Stimulated activated CD8-positive, alpha-beta memory T cell treated with anti-CD3 and anti-CD28 coated beads, Interleukin-12 subunit alpha, Interleukin-12 subunit beta, amount 100 ng/mL, for 24 hours (primary cell): Measurements from ENCODE around the gene CPLX3.
"Not testable (repeated sequence)": the region's sequence is repeated elsewhere in the genome, so short reads cannot be mapped to it uniquely, and the experiment has no call there.

Experiments
- DNase-seq: peaks from one replicate; pipeline ENCODE4 v3.0.0-alpha.2; 2020; ENCODE audit errors: extremely low read depth

The CPLX3 gene

DNA sequence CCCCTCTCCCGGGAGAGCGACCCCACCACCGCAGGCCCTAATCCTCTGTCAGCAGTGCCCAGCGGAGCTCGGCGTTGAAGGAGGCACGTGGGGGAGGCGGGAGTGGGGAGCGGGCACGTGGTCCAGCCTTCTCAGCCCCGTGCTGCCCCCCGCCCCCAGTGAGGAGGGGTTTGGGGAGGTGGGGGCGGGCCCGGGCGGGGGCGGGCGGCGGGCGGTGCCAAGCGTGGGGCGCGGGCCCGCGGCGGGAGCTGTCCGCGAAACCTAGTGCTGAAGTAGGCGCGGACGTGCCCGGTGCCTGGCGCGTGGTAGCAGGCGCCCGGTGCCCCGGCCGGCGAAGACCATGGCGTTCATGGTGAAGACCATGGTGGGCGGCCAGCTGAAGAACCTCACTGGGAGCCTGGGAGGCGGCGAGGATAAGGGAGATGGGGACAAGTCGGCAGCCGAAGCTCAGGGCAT is at the start of gene CPLX3:
Gene CPLX3 (plus strand): TSS at position 264 of the 456 bp plus-strand sequence. CDS start 77 bp downstream, at position 341.
- DNase-seq, result no peak

GRCh38 chr15:74776821-74777768 is 49.3 kb upstream of the CPLX3 start:
- no peak for DNase-seq

- no peak for DNase-seq
These were observed 48.4 kb upstream of the CPLX3 start for GRCh38 chr15:74777769-74778598.

- DNase-seq, result no peak
These were observed 47.8 kb upstream of the CPLX3 start for GRCh38 chr15:74778599-74778970.

DNA sequence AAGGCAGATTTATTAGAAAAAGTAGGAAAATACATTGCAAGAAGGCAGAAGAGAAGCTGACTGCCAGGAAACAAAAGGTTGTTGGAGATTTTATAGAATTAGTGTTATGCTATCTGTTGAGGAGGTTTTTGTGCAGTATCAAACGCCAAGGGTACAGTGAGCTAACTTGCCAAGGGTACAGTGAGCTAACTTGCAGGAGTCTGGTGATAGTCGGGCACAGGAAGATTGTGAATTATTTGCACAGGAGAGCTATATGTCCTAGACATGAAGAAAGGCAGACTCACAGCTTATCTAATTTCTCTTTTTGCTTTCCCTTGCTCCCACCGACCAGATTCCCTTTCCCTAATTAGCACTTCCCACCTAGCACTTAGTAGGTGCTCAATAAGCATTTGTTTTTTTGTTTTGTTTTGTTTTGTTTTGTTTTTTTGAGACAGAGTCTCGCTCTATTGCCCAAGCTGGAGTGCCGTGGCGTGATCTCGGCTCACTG is 47.2 kb upstream of the CPLX3 start:
- DNase-seq, result no peak

- DNase-seq, result no peak
These were observed 45.6 kb upstream of the CPLX3 start for GRCh38 chr15:74780523-74781430.

DNA sequence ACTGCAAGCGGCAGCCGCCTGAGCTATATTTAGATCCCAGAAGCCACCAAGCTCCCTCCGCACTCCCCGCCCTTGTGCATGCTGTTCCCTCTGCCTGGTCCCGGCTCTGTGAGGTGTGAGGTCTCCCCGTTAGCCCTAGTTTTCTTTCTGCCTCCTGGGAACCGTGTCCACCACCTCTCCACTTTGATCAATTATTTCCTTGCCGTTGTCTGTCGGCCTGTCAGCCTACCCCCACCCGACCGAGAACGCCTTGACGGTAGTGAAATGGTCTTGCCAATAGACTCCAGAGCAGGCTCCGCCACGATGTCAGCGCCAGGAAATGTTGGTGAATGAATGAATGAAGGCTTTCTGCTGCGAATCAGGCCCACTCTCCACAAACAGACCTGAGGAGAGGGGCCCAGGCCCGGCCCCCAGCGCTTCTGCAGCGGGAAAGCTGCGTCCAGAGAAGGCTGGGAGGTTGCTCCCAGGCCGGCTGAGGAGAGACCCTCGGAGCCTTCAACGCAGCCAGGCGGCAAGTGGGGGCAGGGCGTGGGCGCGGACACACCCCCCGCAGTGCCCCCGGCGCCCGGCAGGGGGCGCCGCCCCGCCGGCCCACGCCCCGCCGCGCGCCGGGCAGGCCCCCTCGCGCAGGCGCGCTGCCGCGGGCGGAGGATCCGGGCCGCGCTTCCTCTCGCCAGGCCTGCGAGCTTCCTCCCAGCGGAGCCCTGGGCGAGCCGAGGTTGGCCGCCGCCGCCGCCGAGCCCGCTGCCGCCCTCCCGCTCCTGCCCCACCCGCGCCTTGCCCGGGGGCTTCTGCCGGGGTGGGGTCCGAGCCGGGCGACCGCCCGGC is 44.8 kb upstream of the CPLX3 start, which contains the start of gene CSK:
Gene CSK (plus strand): TSS at position 650 of the 828 bp plus-strand sequence. CDS start 16,218 bp downstream, outside the sequence.
- DNase-seq, result no peak

- no peak for DNase-seq
These were observed 44.0 kb upstream of the CPLX3 start for GRCh38 chr15:74782259-74783071.

- DNase-seq, result no peak
These were observed 43.2 kb upstream of the CPLX3 start for GRCh38 chr15:74783072-74783807.

DNA sequence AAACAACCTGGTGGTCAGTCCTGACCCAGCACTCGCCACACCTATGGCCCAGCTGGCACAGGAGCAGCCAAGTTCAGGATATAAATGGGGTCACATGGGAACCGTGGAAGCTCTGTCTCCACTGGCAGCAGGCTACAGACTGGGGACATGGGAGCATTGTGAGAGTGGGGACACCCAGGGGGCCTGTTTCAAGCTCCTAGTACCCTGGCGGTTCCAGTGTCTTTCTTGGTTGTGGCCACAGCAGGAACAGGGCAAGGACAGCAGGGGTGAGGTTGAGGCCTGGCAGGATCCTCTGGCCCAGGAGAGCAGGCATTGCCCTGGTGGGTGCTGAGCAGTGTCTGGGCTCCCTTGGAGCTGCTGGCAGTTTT is 42.6 kb upstream of the CPLX3 start:
- DNase-seq, result no peak

GRCh38 chr15:74784426-74785193 is 41.8 kb upstream of the CPLX3 start:
- DNase-seq, result no peak

GRCh38 chr15:74785194-74786032 is 41.0 kb upstream of the CPLX3 start:
- DNase-seq, result no peak

DNA sequence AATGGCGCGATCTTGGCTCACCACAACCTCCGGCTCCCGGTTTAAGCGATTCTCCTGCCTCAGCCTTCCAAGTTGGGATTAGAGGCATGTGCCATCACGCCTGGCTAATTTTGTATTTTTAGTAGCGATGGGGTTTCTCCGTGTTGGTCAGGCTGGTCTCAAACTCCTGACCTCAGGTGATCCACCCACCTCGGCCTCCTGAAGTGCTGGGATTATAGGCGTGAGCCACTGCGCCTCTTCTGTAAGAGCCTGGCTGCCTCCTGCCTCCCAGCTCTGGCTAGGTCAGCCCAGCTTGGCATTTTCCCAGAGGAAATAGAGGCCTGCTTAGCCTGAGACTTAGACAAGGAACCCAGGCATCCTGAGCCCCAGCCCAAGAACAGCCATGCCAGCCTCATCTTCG is 40.3 kb upstream of the CPLX3 start:
- not testable (repeated sequence) for DNase-seq

DNA sequence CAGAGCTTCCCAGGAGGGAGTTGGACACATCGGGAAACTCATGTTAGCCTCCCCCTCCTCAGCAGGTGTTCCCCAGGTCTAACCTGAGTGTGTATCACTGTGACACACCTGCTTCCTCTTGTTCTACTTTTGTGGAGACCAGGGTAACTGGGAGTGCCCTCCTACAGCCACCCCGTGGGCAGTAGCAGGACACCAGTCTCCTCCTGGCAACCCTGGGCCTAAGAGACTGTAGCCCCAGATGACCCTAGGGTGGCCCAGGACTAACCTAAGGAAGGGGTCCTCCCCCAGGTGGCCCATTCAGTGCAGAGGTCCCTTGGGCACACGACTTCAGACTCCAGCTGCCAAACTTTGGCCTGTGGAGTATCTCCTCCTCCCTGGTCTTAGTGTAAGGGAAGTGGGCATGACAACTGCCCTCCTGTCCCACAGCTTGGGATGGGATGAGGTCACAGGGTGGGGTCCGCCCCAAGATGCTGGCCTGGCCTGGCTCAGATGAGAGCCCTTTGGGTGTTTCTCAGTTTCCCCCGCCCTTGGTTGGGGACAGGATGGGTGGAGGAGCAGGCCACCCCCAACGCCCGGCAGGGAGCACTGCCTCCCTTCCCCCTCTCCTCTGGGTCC is 39.8 kb upstream of the CPLX3 start:
- no peak for DNase-seq

- DNase-seq, result peak; percentile 82
These were observed 39.0 kb upstream of the CPLX3 start for GRCh38 chr15:74787251-74788041.
